ENCODE data around the gene CD7.

Gene CD7

GRCh38 chr17:82328141-82328993 lies 11.0 kb upstream of the CD7 start:
- no peak for DNase-seq

- DNase-seq, result no peak
Observed at GRCh38 chr17:82327757-82328140, 10.3 kb upstream of the CD7 start.

- DNase-seq, result no peak
Observed at GRCh38 chr17:82327289-82327688, 9.9 kb upstream of the CD7 start.

GRCh38 chr17:82325286-82326180 lies 8.1 kb upstream of the CD7 start:
- no peak for DNase-seq

- no peak for DNase-seq
Observed at GRCh38 chr17:82324566-82325285, 7.3 kb upstream of the CD7 start.

GRCh38 chr17:82323514-82324234 lies 6.3 kb upstream of the CD7 start:
- DNase-seq, result no peak

- no peak for DNase-seq
Observed at GRCh38 chr17:82322526-82323453, 5.4 kb upstream of the CD7 start.

- DNase-seq, result no peak
Observed at GRCh38 chr17:82321947-82322466, 4.6 kb upstream of the CD7 start.

- no peak for DNase-seq
Observed at GRCh38 chr17:82320956-82321927, 3.8 kb upstream of the CD7 start.

- DNase-seq, result no peak
Observed at GRCh38 chr17:82320140-82320840, 2.9 kb upstream of the CD7 start.

- no peak for DNase-seq
Observed at GRCh38 chr17:82319619-82320062, 2.2 kb upstream of the CD7 start.

- DNase-seq, result no peak
Observed at GRCh38 chr17:82318772-82319606, 1.6 kb upstream of the CD7 start.

GRCh38 chr17:82318169-82318498 lies 726 bp upstream of the CD7 start:
- DNase-seq, result no peak

GRCh38 chr17:82316651-82317393 lies 586 bp downstream of the CD7 start:
- DNase-seq, result no peak

GRCh38 chr17:82315703-82316358 lies 1.6 kb downstream of the CD7 start:
- DNase-seq, result no peak

- DNase-seq, result no peak
Observed at GRCh38 chr17:82314727-82315605, 2.4 kb downstream of the CD7 start.

Measured in fibroblast of skin of scalp (primary cell).